Mesothelial cell of epicardium (in vitro differentiated cells): ENCODE results near the gene ERBB2. TPM values are rescaled to one million over a fixed set of nuclear protein-coding genes. Genes with fewer than 3 reads are reported as not detected.
"Not testable (repeated sequence)": the region's sequence is repeated elsewhere in the genome, so short reads cannot be mapped to it uniquely, and the experiment has no call there.

ENCODE experiments used
- DNase-seq, 2 experiments: peaks; one replicate each; pipeline ENCODE4 v3.0.0; 2021; ENCODE audit warnings: low spot score in 2 of 2; ENCODE audit not compliant: unreplicated experiment in 2 of 2
- H3K27ac Mint-ChIP-seq: 2 replicates; pipeline ENCODE4 v1.8.0; 2021; ENCODE audit warnings: mixed read lengths
- H3K27me3 Mint-ChIP-seq: 2 replicates; pipeline ENCODE4 v1.8.0; 2021; ENCODE audit warnings: low read depth, mixed read lengths
- H3K36me3 Mint-ChIP-seq: 2 replicates; pipeline ENCODE4 v1.8.0; 2021; ENCODE audit warnings: mixed read lengths
- H3K4me1 Mint-ChIP-seq: 2 replicates; pipeline ENCODE4 v1.8.0; 2021; ENCODE audit warnings: mixed read lengths
- H3K4me3 Mint-ChIP-seq: 2 replicates; pipeline ENCODE4 v1.8.0; 2021; ENCODE audit warnings: mild to moderate bottlenecking, moderate library complexity, mixed read lengths
- H3K9me3 Mint-ChIP-seq: 2 replicates; pipeline ENCODE4 v1.8.0; 2021; ENCODE audit warnings: mixed read lengths
- total RNA-seq: library from RNA; stranded (reverse); gene quantifications from 3 replicates; pipeline ENCODE4 v1.2.1, GENCODE V29; 2021
- TF ChIP-seq, protein P1 (sequence below): fragments of 200-600 bp; sonication (generic); IDR thresholded peaks from one replicate; pipeline ENCODE4 v1.5.0; 2021; ENCODE audit warnings: antibody characterized with exemption; ENCODE audit not compliant: unreplicated experiment

Gene ERBB2
- total RNA-seq, 1 donor from 2014 or later: 141 TPM

DNA sequence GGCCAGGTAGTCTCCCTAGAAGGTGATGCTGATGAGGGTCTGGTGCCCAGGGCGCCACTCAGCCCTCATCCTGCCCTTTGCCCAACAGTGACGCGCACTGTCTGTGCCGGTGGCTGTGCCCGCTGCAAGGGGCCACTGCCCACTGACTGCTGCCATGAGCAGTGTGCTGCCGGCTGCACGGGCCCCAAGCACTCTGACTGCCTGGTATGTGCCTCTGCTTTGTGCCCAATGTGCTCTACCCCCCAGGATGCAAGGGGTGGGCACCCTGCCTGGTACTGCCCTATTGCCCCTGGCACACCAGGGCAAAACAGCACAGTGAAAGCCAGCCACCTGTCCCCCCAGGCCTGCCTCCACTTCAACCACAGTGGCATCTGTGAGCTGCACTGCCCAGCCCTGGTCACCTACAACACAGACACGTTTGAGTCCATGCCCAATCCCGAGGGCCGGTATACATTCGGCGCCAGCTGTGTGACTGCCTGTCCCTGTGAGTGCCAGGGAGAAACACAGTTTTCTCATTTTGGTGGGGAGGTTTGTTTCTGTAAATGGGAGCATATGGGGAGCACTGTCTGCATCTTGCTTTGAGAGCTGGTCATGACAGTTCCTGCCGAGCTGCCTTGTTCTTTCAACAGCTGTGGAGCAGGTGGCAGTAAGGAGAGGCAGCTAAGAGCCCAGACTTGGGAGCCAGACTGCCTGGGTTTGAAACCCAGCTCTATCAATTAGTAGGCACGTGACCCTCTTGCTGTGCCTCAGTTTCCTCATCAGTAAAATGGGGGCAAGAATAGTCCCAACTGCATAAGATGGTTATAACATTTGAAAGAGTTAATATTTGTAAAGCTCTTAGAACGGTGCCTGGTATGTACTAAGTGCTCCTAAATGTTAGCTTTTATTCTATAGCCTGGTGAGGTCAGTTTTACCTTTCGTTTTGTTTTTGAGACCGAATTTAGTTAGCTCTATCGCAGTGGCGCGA, 10.4 kb downstream of the ERBB2 start:
- H3K4me1 Mint-ChIP-seq: peaks cover 12% of the 10 kb centered on the region
- no peaks in the 10 kb centered on the region for H3K27me3 Mint-ChIP-seq
- no peak overlapping the region for H3K27ac Mint-ChIP-seq
- TF ChIP-seq, protein P1, sequence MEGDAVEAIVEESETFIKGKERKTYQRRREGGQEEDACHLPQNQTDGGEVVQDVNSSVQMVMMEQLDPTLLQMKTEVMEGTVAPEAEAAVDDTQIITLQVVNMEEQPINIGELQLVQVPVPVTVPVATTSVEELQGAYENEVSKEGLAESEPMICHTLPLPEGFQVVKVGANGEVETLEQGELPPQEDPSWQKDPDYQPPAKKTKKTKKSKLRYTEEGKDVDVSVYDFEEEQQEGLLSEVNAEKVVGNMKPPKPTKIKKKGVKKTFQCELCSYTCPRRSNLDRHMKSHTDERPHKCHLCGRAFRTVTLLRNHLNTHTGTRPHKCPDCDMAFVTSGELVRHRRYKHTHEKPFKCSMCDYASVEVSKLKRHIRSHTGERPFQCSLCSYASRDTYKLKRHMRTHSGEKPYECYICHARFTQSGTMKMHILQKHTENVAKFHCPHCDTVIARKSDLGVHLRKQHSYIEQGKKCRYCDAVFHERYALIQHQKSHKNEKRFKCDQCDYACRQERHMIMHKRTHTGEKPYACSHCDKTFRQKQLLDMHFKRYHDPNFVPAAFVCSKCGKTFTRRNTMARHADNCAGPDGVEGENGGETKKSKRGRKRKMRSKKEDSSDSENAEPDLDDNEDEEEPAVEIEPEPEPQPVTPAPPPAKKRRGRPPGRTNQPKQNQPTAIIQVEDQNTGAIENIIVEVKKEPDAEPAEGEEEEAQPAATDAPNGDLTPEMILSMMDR: no peak
- H3K36me3 Mint-ChIP-seq: peaks cover 22% of the 10 kb centered on the region
- no peak for DNase-seq
- no peaks in the 10 kb centered on the region for H3K9me3 Mint-ChIP-seq
- no peak overlapping the region for H3K4me3 Mint-ChIP-seq

DNA sequence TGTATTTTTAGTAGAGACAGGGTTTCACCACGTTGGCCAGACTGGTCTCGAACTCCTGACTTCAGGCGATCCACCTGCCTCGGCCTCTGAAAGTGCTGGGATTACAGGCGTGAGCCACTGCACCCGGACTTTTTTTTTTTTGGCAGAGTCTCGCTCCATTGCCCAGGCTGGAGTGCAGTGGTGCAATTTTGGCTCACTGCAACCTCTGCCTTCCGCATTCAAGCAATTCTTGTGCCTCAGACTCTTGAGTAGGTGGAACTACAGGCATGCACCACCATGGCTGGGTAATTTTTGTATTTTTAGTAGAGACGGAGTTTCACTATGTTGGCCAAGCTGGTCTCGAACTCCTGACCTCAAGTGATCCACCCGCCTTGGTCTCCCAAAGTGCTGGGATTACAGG, 11.2 kb downstream of the ERBB2 start:
- not testable (repeated sequence) for H3K27me3 Mint-ChIP-seq, H3K4me1 Mint-ChIP-seq, H3K4me3 Mint-ChIP-seq, H3K27ac Mint-ChIP-seq, DNase-seq, H3K9me3 Mint-ChIP-seq
- peaks cover 24% of the 10 kb centered on the region for H3K36me3 Mint-ChIP-seq

GRCh38 chr17:39711851-39712250, 12.0 kb downstream of the ERBB2 start:
- TF ChIP-seq, protein P1: no peak
- Mint-ChIP-seq H3K9me3 (no peaks in the 10 kb centered on the region), H3K27me3 (no peaks in the 10 kb centered on the region), H3K27ac (no peak overlapping the region), H3K4me3 (no peak overlapping the region), H3K4me1 (no peaks in the 10 kb centered on the region), H3K36me3 (peaks cover 24% of the 10 kb centered on the region)
- DNase-seq: no peak

GRCh38 chr17:39714234-39714633, 14.4 kb downstream of the ERBB2 start:
- Mint-ChIP-seq H3K4me3 (no peak overlapping the region), H3K36me3 (peaks cover 20% of the 10 kb centered on the region), H3K27me3 (no peaks in the 10 kb centered on the region), H3K27ac (no peak overlapping the region), H3K9me3 (no peaks in the 10 kb centered on the region), H3K4me1 (no peaks in the 10 kb centered on the region)
- TF ChIP-seq, protein P1: no peak
- no peak for DNase-seq

DNA sequence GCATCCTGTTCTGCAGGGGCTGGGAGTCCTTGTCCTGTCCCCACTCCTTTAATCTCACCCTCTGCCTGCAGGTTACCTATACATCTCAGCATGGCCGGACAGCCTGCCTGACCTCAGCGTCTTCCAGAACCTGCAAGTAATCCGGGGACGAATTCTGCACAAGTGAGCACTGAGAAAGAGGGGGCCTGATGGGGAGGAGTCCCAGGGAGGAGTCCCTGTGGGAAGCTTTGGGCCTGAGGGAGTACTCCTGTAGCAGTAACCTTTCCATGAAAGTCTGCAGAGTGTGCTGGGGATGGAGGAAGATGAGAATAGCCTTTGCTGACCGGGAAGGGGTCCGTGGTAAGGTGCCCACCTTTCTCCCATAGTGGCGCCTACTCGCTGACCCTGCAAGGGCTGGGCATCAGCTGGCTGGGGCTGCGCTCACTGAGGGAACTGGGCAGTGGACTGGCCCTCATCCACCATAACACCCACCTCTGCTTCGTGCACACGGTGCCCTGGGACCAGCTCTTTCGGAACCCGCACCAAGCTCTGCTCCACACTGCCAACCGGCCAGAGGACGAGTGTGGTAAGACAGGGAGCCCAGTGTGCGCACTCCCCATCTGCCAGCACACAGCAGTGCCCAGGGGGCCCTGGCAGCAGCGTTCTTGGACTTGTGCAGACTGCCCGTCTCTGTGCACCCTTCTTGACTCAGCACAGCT, 15.7 kb downstream of the ERBB2 start:
- Mint-ChIP-seq H3K4me1 (no peaks in the 10 kb centered on the region), H3K9me3 (no peaks in the 10 kb centered on the region), H3K36me3 (peaks cover 22% of the 10 kb centered on the region), H3K4me3 (no peak overlapping the region), H3K27me3 (no peaks in the 10 kb centered on the region), H3K27ac (no peak overlapping the region)
- TF ChIP-seq, protein P1: no peak
- DNase-seq: no peak
